Fibroblast of lung (primary cell): Measurements from ENCODE around the gene XRCC1.

Experiments
- EZH2 ChIP-seq: IDR thresholded peaks from 2 replicates; pipeline ENCODE4 v1.5.1; 2012; ENCODE audit warnings: low read length, control low read depth, mild to moderate bottlenecking; ENCODE audit errors: missing control alignments
- TF ChIP-seq, protein P1 (sequence below), 2 donors: IDR thresholded peaks in 1 of 2; conservative IDR thresholded peaks in 1 of 2; 1 replicate in 1 of 2; 2 replicates in 1 of 2; pipeline ENCODE4 v1.5.1; 2011 to 2012; ENCODE audit warnings: low read length in 2 of 2, control low read depth in 1 of 2, inconsistent platforms in 1 of 2, low read depth in 1 of 2, mild to moderate bottlenecking in 1 of 2

DNA sequence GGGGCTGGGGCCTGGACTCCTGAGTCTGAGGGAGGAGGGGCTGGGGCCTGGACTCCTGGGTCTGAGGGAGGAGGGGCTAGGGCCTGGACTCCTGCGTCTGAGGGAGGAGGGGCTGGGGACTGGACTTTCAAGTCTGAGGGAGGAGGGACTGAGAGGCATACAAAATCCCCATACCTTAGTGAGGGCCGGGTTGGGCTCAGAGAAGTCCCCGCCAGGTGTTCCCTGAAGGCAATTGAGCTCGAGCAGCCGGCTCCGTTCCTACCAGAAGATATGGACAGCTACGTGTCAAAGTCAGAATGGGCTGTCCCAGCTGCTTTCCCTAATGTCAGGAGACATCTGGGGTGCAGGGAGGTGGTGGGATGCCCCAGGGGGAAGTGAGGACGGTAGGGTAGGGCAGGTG lies 80.2 kb downstream of the XRCC1 start:
- no peak for TF ChIP-seq EZH2
- TF ChIP-seq, protein P1, sequence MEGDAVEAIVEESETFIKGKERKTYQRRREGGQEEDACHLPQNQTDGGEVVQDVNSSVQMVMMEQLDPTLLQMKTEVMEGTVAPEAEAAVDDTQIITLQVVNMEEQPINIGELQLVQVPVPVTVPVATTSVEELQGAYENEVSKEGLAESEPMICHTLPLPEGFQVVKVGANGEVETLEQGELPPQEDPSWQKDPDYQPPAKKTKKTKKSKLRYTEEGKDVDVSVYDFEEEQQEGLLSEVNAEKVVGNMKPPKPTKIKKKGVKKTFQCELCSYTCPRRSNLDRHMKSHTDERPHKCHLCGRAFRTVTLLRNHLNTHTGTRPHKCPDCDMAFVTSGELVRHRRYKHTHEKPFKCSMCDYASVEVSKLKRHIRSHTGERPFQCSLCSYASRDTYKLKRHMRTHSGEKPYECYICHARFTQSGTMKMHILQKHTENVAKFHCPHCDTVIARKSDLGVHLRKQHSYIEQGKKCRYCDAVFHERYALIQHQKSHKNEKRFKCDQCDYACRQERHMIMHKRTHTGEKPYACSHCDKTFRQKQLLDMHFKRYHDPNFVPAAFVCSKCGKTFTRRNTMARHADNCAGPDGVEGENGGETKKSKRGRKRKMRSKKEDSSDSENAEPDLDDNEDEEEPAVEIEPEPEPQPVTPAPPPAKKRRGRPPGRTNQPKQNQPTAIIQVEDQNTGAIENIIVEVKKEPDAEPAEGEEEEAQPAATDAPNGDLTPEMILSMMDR (conservative IDR thresholded peaks at IDR 0.05 in 1 of 2, IDR thresholded peaks at IDR 0.05 in 1 of 2; ENCODE audit: low read depth in 1 of 2, low read length in 2 of 2): no peak
